Ishikawa (cell line): Measurements from ENCODE around the gene SRRM3.

ENCODE experiments used
- CEBPB ChIP-seq: IDR thresholded peaks from 2 replicates; pipeline ENCODE4 v1.6.1; 2012
- CREB1 ChIP-seq: IDR thresholded peaks from 2 replicates; pipeline ENCODE4 v1.6.1; 2012; ENCODE audit warnings: low read depth
- EGR1 ChIP-seq: IDR thresholded peaks from 2 replicates; pipeline ENCODE4 v1.6.1; 2012
- EP300 ChIP-seq: IDR thresholded peaks from 2 replicates; pipeline ENCODE4 v1.6.1; 2012; ENCODE audit warnings: borderline replicate concordance
- FOXM1 ChIP-seq: IDR thresholded peaks from 2 replicates; pipeline ENCODE4 v1.6.1; 2012; ENCODE audit warnings: low read depth, borderline replicate concordance
- NFIC ChIP-seq: IDR thresholded peaks from 2 replicates; pipeline ENCODE4 v1.6.1; 2012
- RAD21 ChIP-seq: IDR thresholded peaks from 2 replicates; pipeline ENCODE4 v1.6.1; 2012; ENCODE audit warnings: low read depth
- REST ChIP-seq: IDR thresholded peaks from 2 replicates; pipeline ENCODE4 v1.6.1; 2012; ENCODE audit warnings: low read depth, mild to moderate bottlenecking
- TAF1 ChIP-seq: IDR thresholded peaks from 2 replicates; pipeline ENCODE4 v1.6.1; 2012; ENCODE audit warnings: low read depth, mild to moderate bottlenecking
- TCF12 ChIP-seq: IDR thresholded peaks from 2 replicates; pipeline ENCODE4 v1.6.1; 2012; ENCODE audit warnings: low read depth
- TEAD4 ChIP-seq: IDR thresholded peaks from 2 replicates; pipeline ENCODE4 v1.6.1; 2012
- USF1 ChIP-seq: IDR thresholded peaks from 2 replicates; pipeline ENCODE4 v1.6.1; 2012
- YY1 ChIP-seq: IDR thresholded peaks from 2 replicates; pipeline ENCODE4 v1.6.1; 2012; ENCODE audit warnings: low read depth
- ZBTB7A ChIP-seq: IDR thresholded peaks from 2 replicates; pipeline ENCODE4 v1.6.1; 2012; ENCODE audit warnings: low read depth
- TF ChIP-seq, protein P1 (sequence below): IDR thresholded peaks from 2 replicates; pipeline ENCODE4 v1.6.1; 2012

The SRRM3 gene

GRCh38 chr7:76302347-76303201, 100.9 kb downstream of the SRRM3 start, which contains the start of gene HSPB1:
Gene HSPB1 (plus strand): TSS chr7:76302673. CDS start chr7:76302713, 40 bp downstream.
- TF ChIP-seq NFIC: peak; percentile 87
- TF ChIP-seq, protein P1, sequence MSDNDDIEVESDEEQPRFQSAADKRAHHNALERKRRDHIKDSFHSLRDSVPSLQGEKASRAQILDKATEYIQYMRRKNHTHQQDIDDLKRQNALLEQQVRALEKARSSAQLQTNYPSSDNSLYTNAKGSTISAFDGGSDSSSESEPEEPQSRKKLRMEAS: peak; percentile 94
- TF ChIP-seq FOXM1: no peak
- no peak for TF ChIP-seq CREB1
- TF ChIP-seq YY1: no peak; the same call in 1 of the 2 replicates
- TF ChIP-seq TAF1: peak; percentile 42
- peak; percentile 67 for TF ChIP-seq TCF12
- TF ChIP-seq RAD21: no peak
- TF ChIP-seq EP300: no peak
- no peak for TF ChIP-seq TEAD4
- peak; percentile 99 for TF ChIP-seq ZBTB7A
- no peak for TF ChIP-seq CEBPB
- no peak for TF ChIP-seq USF1
- TF ChIP-seq EGR1: no peak; the same call in 1 of the 2 replicates
- TF ChIP-seq REST: no peak

DNA sequence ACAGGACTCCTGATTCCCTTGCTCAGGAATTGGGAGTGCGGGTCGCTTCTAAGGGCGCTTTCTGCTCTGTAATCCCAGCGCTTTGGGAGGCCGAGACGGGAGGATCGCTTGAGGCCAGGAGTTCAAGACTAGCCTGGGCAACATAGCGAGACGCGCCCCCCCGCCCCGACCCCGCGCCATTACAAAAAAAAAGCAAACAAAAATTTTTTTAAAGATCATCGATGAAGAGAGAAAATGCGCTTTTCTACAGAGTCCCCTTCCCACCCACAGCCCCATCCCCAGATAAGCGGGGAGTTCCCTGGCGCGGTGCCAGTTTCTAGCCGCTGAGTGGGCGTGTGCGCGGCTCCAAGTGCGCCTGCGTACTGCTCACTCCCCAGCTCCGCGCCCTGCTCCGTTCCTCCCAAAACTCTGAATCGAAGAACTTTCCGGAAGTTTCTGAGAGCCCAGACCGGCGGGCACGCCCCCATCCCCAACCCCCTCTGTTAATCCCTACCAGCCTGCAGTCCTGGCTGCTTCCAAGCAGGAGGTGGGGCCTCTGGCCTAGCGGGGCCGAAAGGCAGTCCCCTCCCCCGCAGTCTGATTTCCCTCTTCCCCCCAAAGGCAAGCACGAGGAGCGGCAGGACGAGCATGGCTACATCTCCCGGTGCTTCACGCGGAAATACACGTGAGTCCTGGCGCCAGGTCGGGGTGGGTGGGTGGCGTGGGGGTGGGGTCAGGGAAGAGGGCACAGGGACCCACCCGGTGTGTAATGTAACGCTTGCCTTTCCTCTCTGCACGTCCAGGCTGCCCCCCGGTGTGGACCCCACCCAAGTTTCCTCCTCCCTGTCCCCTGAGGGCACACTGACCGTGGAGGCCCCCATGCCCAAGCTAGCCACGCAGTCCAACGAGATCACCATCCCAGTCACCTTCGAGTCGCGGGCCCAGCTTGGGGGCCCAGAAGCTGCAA, 101.8 kb downstream of the SRRM3 start:
- TF ChIP-seq NFIC (peak; percentile 91), REST (no peak), EGR1 (peak; percentile 88)
- TF ChIP-seq, protein P1: peak; percentile 79

GRCh38 chr7:76304888-76305375, 103.2 kb downstream of the SRRM3 start:
- TF ChIP-seq USF1 (no peak), RAD21 (no peak), FOXM1 (no peak), YY1 (no peak), TAF1 (no peak), ZBTB7A (no peak), REST (no peak), CEBPB (no peak), TCF12 (no peak), CREB1 (no peak), NFIC (no peak), TEAD4 (no peak), EGR1 (no peak), EP300 (no peak)
